Head of caudate nucleus (tissue), 42 donors: ENCODE results near the gene SEMA3F.
"Not testable (repeated sequence)": the region's sequence is repeated elsewhere in the genome, so short reads cannot be mapped to it uniquely, and the experiment has no call there.

Source experiments
- DNase-seq, 42 donors: peaks; one replicate each; pipeline versions ENCODE4 v3.0.0 to v3.0.0-alpha.2; 2020 to 2021; ENCODE audit warnings: mixed read lengths in 7 of 42
- intact Hi-C: fragments of 100-400 bp; cut with DNase I; formaldehyde crosslinking; loops from one replicate; pipeline ENCODE4 v1.15.0; 2022

SEMA3F gene

DNA sequence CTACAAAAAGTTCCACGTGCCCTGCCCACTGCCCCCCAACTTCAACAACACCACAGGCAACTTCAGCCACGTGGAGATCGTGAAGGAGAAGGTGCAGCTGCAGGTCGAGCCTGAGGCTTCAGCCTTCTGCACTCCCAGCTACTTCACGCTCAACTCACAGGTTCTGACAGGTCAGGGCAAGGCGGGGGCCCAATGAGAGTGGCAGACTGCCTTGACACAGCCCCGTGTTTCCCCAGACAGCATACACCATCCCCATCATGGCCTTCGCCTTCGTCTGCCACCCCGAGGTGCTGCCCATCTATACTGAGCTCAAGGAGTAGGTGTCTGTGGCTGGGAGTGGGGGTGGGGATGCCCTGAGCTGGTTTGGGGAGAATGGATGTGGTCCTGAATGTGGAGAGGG, 62.6 kb downstream of the SEMA3F start:
- DNase-seq: no peak
- intact Hi-C loops: no loop called here

DNA sequence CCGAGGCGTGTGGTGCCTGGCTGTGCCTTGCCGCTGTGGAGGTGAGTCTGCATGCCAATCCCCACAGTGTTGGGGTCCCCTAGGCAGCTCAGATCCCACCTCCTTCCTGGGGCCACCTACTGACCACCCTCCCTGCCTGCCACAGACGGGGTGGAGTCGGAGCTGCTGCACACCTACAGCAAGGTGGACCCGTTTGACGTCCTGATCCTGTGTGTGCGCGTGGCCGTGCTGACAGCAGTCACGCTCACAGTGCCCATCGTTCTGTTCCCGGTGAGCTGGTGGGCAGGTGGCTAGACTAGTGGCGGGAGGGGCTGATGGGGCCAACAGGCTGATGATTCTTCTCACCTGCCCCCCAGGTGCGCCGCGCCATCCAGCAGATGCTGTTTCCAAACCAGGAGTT, 63.3 kb downstream of the SEMA3F start:
- intact Hi-C loops: no loop called here
- no peak for DNase-seq

DNA sequence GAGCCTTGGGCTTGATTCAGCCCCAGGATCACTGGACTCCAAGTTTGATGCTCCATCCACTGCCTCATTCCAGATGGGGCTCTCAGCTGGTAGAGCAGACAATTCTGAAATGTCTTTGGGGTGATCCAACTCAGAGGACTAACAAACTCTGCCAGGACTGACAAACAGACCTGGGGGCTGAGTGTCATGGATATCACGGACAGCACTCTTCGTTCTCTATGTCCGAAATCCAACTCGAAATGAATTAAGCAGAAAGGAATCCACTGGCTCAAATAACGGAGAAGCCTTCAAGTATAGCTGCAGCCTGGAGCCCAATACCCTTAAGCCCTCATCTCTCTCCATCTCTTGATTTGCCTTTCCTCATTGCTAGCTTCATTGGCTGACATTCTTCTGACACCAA, 64.2 kb downstream of the SEMA3F start:
- intact Hi-C loops: no loop called here
- DNase-seq: no peak

GRCh38 chr3:50220109-50220508, 65.0 kb downstream of the SEMA3F start:
- peak in 5 of 42 donors; percentile 34 to 64 (median 36) for DNase-seq
- intact Hi-C loops: loop anchor here (10.0 kb wide), 1 partner anchor 105 kb away; the partner anchor contains the start of genes HYAL2 and TUSC2

GRCh38 chr3:50221051-50221410, 65.9 kb downstream of the SEMA3F start:
- intact Hi-C loops: loop anchor here (10.0 kb wide), 1 partner anchor 104 kb away; the partner anchor contains the start of genes HYAL2 and TUSC2
- no peak for DNase-seq

- intact Hi-C loops: loop anchor here (10.0 kb wide), 1 partner anchor 103 kb away; the partner anchor contains the start of genes HYAL2 and TUSC2
- peak in 14 of 42 donors; percentile 24 to 63 (median 44) for DNase-seq
Observed at GRCh38 chr3:50221411-50222168, 66.5 kb downstream of the SEMA3F start.

- no peak for DNase-seq
- intact Hi-C loops: loop anchor here (10.0 kb wide), 1 partner anchor 103 kb away; the partner anchor contains the start of genes HYAL2 and TUSC2
Observed at GRCh38 chr3:50222169-50222528, 67.0 kb downstream of the SEMA3F start.

DNA sequence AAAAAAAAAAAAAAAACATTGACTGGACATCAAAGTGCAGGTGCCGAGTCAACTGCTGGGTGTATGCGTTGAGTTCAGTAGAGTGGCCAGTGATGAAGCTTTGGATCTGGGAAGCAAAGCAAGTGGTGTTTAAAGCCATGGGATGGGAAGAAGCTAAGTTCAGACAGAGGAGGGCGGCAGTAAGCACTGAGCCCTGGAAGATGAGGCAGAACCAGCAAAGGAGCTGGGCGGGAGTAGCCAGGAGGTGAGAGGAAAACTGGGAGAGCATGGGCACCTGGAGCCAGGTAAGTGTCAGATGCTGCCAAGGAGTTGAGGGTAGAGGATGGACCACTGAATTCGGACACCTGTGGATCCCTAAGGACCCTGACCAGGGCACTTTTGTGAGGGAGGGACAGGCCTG, 69.5 kb downstream of the SEMA3F start:
- no peak for DNase-seq
- intact Hi-C loops: loop anchor here (10.0 kb wide), 1 partner anchor 100 kb away; the partner anchor contains the start of genes HYAL2 and TUSC2

DNA sequence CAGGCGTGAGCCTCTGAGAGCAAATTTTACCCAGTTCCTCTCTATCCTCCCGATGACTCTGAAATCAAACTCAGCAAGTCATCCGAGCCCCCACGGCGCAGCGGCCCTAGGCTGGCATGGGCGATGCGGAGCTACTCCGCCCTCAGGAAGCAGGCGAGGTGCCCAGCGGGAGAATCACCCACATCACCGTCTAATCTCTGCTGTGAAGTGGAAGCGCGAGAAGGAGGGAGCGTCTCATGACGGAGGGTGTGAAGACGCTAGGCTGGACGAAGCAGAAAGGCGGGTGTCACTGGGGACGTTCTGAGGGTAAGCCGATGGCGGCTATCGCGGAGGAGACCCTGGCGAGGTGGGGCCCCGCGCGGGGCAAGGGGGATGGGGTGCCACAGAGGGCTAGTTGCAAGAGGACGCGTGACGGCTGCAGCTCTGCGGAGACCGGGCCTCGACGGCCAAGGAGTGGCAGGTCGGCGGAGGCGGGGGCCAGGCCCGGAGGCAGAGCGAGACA, 71.8 kb downstream of the SEMA3F start:
- peak in 23 of 42 donors; percentile 38 to 79 (median 54) for DNase-seq

GRCh38 chr3:50227390-50228183, 72.5 kb downstream of the SEMA3F start:
- peak; percentile 68 to 96 (median 90) for DNase-seq
- intact Hi-C loops: loop anchor here (2.0 to 10.0 kb wide), 3 partner anchors 35 to 97 kb away; partner anchors contain the start of genes HYAL2 and TUSC2

More for the DNA sequence above, 71.8 kb downstream of the SEMA3F start:
- intact Hi-C loops: loop anchor here (2.0 to 10.0 kb wide), 3 partner anchors 34 to 98 kb away; partner anchors contain the start of genes HYAL2 and TUSC2

DNA sequence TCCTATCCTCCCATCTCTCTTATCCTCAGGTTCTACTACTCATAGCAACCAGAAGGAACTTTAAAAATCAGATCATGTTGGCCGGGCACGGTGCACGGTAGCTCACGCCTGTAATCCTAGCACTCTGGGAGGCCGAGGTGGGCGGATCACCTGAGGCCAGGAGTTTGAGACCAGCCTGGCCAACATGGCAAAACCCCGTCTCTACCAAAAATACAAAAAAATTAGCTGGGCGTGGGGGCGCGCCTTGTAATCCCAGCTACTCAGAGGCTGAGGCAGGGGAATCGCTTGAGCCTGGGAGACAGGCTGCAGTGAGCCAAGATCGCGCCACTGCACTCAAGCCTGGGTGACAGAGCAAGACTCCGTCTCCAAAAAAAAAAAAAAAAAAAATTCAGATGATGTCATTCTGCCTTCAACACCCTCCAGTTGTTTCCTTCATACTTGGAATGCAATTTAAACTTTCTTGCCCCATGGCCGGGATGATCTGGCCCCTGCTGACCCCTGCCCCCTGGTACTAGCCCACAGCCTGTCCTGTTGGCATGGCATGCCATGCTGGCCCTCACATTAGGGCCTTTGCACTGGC, 73.2 kb downstream of the SEMA3F start:
- intact Hi-C loops: loop anchor here (10.0 kb wide), 1 partner anchor 97 kb away; the partner anchor contains the start of genes HYAL2 and TUSC2
- DNase-seq: not testable (repeated sequence)

DNA sequence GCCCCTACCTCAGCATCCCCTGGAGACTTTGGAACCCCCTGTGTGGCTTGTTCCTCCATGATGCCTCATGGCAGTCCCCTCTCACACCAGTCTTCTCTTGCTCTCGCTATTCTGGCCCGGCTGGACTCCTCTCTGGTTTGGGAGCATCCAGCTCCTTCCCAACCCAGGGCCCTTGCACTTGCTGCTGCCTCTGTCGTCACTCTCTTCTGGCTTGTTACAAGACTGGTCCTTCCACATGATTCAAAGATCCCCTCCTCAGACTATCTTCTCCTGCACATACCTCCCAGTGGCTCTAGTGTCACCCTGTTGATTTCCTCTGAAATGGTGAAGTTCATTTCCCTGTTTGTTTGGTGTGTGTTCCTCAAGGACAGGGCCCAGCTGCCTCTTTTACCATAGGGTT, 74.4 kb downstream of the SEMA3F start:
- no peak for DNase-seq
- intact Hi-C loops: loop anchor here (10.0 kb wide), 1 partner anchor 95 kb away; the partner anchor contains the start of genes HYAL2 and TUSC2

DNA sequence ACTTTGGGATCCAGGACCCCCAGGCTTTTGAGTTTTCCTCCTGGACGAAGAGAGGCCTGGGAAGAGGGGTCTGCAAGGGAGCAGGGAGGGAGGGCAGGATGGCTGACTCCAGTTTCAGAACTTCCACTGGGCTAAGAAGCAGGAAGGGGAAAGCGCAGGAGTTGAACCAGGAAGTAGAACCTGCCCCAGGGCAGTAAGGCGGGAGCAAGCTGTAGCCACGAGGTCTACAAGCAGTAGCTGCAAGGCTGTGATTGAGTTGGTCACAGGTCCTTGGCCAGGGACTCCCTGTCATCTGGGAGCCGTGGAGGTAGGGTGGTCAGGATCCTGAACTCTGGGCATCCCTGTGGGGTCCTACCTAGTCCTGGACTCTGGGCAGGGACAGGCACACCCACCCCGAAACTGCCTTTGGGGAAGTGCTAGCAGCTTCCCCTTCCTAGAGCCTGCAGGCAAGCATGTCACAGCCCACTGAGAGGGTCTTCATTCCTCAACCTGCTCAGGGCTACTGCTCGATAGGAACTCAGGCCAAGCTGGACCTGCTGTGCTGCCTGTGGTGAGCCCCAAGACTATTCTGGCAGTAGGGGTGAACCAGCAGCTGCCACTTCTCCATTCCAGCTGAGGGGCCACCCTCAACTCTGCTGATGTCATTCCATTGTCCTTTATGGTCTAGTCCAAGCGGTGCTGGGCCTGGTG, 75.1 kb downstream of the SEMA3F start:
- peak in 2 of 42 donors; percentile 15 to 31 for DNase-seq
- intact Hi-C loops: no loop called here

DNA sequence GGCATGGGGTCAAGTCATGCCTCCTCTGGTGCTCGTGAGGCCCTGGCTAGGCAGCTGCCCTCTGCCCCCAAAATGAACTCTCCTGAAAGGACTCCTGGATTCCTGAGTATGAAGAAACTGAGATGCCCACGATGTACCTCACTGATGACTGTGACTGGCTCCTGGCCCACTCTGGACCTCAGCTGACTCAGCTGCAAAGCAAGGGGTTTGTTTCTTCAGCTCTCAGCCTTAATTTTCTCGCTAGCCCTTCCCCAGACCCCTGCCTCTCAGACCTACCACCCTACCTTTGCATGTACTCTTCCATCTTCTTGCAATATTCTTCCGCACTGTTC, 75.6 kb downstream of the SEMA3F start:
- DNase-seq: peak in 1 of 42 donors; percentile 67
- intact Hi-C loops: no loop called here

- DNase-seq: no peak
- intact Hi-C loops: no loop called here
Observed at GRCh38 chr3:50231581-50231980, 76.5 kb downstream of the SEMA3F start.

- intact Hi-C loops: no loop called here
- no peak for DNase-seq
Observed at GRCh38 chr3:50232303-50232702, 77.2 kb downstream of the SEMA3F start.

DNA sequence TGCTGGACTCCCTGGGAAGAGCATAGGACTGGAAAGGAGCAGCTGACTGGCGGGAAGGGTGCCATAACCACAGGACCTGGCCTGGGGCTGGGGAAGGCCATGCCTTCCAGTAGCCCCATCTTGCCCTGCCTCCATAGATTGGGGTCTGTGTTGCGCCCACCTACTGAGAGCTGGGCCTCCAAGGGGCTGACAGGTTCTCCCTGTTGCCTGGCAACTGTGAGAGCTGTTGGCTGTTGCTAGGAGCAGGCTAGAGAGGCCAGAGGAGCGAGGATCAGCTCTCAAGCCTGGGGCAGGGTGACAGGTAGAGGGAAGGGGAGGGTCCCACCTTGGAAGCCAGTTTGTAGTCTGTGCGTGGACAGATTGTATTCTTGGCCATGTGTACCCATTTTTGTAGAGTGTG, 78.1 kb downstream of the SEMA3F start:
- DNase-seq: no peak
- intact Hi-C loops: no loop called here

GRCh38 chr3:50235716-50236483, 80.8 kb downstream of the SEMA3F start, which contains the start of gene GNAI2:
GNAI2 (plus strand) TSS chr3:50236204; CDS start chr3:50236336, 132 bp downstream.
- intact Hi-C loops: no loop called here
- peak; percentile 94 to 100 (median 99) for DNase-seq
